PFSK-1 (cell line): ENCODE results near the gene KDM7A.

ENCODE experiments used
- TAF1 ChIP-seq: IDR thresholded peaks from 2 replicates; pipeline ENCODE4 v1.6.1; 2012; ENCODE audit warnings: low read length, control low read depth, borderline replicate concordance; ENCODE audit not compliant: insufficient read depth
- TF ChIP-seq, protein P1 (sequence below), 2 experiments: IDR thresholded peaks; 2 replicates each; pipeline versions ENCODE4 v1.6.1 to v1.8.0; 2011 to 2012; ENCODE audit warnings: low read depth in 2 of 2, low read length in 2 of 2, control low read depth in 1 of 2, inconsistent platforms in 1 of 2, mild to moderate bottlenecking in 1 of 2, moderate library complexity in 1 of 2; ENCODE audit not compliant: insufficient read depth in 1 of 2

DNA sequence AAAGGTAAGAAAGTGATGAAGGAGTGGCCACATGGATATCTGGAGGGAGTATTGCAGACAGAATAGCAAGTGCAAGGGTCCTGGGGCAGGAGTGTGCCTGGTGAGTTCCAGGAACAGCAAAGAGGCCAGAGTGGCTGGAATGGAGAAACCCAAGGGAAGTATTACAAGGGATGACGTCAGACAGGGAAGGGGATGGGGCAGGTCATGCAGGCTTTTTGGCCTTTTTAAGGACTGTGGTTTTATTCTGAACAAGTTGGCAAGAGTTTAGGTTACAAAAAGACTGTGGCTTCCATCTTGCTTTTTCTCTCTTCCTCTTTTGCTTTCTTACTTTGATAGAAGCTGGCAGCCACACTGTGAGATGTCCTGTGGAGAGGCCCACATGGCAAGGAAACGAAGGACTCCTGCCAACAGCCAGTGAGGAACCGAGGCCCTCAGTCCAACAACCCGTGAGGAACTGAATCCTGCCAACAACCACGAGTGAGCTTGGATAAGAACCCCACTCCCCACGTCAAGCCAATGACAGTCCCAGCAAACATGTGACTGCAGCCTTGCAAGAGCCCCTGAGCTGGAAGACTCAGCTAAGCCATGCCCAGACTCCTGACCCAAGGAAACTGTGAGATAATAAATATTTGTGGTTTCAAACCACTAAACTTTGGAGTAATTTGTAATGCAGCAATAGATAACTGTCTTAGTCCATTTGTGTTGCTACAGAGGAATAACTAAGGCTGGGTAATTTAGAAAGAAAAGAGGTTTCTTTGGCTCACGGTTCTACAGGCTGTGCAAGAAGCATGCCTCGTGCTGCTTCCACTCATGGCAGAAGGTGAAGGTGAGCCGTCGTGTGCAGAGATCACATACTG, 19.8 kb upstream of the KDM7A start:
- no peak for TF ChIP-seq TAF1
- TF ChIP-seq, protein P1, sequence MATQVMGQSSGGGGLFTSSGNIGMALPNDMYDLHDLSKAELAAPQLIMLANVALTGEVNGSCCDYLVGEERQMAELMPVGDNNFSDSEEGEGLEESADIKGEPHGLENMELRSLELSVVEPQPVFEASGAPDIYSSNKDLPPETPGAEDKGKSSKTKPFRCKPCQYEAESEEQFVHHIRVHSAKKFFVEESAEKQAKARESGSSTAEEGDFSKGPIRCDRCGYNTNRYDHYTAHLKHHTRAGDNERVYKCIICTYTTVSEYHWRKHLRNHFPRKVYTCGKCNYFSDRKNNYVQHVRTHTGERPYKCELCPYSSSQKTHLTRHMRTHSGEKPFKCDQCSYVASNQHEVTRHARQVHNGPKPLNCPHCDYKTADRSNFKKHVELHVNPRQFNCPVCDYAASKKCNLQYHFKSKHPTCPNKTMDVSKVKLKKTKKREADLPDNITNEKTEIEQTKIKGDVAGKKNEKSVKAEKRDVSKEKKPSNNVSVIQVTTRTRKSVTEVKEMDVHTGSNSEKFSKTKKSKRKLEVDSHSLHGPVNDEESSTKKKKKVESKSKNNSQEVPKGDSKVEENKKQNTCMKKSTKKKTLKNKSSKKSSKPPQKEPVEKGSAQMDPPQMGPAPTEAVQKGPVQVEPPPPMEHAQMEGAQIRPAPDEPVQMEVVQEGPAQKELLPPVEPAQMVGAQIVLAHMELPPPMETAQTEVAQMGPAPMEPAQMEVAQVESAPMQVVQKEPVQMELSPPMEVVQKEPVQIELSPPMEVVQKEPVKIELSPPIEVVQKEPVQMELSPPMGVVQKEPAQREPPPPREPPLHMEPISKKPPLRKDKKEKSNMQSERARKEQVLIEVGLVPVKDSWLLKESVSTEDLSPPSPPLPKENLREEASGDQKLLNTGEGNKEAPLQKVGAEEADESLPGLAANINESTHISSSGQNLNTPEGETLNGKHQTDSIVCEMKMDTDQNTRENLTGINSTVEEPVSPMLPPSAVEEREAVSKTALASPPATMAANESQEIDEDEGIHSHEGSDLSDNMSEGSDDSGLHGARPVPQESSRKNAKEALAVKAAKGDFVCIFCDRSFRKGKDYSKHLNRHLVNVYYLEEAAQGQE (IDR thresholded peaks at IDR 0.05; ENCODE audit: insufficient read depth in 1 of 2, low read depth in 2 of 2, low read length in 2 of 2) = no peak
